ENCODE data around the gene ANKFY1.

The ANKFY1 gene

GRCh38 chr17:4263282-4264215, at the start of gene ANKFY1:
TSS of gene ANKFY1 (minus strand) at chr17:4263979. CDS start at chr17:4263941, 38 bp downstream.
- DNase-seq (ENCODE audit: low read depth): peak; percentile 95

- no peak for DNase-seq (ENCODE audit: low read depth)
Observed at GRCh38 chr17:4310354-4311060, 46.7 kb upstream of the ANKFY1 start.

GRCh38 chr17:4309897-4310296, 46.1 kb upstream of the ANKFY1 start:
- no peak for DNase-seq (ENCODE audit: low read depth)

GRCh38 chr17:4307179-4307930, 43.6 kb upstream of the ANKFY1 start:
- no peak for DNase-seq (ENCODE audit: low read depth)

GRCh38 chr17:4305224-4305623, 41.4 kb upstream of the ANKFY1 start:
- DNase-seq (ENCODE audit: low read depth): no peak

GRCh38 chr17:4304417-4305027, 40.7 kb upstream of the ANKFY1 start:
- DNase-seq (ENCODE audit: low read depth): peak; percentile 10

GRCh38 chr17:4301066-4301465, 37.3 kb upstream of the ANKFY1 start:
- DNase-seq (ENCODE audit: low read depth): no peak

- no peak for DNase-seq (ENCODE audit: low read depth)
Observed at GRCh38 chr17:4297351-4297750, 33.6 kb upstream of the ANKFY1 start.

- DNase-seq (ENCODE audit: low read depth): no peak
Observed at GRCh38 chr17:4295686-4296085, 31.9 kb upstream of the ANKFY1 start.

- DNase-seq (ENCODE audit: low read depth): no peak
Observed at GRCh38 chr17:4293572-4293971, 29.8 kb upstream of the ANKFY1 start.

GRCh38 chr17:4287710-4288109, 23.9 kb upstream of the ANKFY1 start:
- DNase-seq (ENCODE audit: low read depth): no peak

GRCh38 chr17:4276514-4276913, 12.7 kb upstream of the ANKFY1 start:
- no peak for DNase-seq (ENCODE audit: low read depth)

GRCh38 chr17:4272972-4273368, 9.2 kb upstream of the ANKFY1 start:
- DNase-seq (ENCODE audit: low read depth): no peak

GRCh38 chr17:4272213-4272971, 8.6 kb upstream of the ANKFY1 start:
- DNase-seq (ENCODE audit: low read depth): no peak

- no peak for DNase-seq (ENCODE audit: low read depth)
Observed at GRCh38 chr17:4270736-4271135, 7.0 kb upstream of the ANKFY1 start.

- DNase-seq (ENCODE audit: low read depth): no peak
Observed at GRCh38 chr17:4269915-4270314, 6.1 kb upstream of the ANKFY1 start.

- DNase-seq (ENCODE audit: low read depth): no peak
Observed at GRCh38 chr17:4267402-4267801, 3.6 kb upstream of the ANKFY1 start.

- DNase-seq (ENCODE audit: low read depth): no peak
Observed at GRCh38 chr17:4266550-4266949, 2.8 kb upstream of the ANKFY1 start.

GRCh38 chr17:4262703-4263102, 1.1 kb downstream of the ANKFY1 start:
- DNase-seq (ENCODE audit: low read depth): no peak

GRCh38 chr17:4261452-4261851, 2.3 kb downstream of the ANKFY1 start:
- no peak for DNase-seq (ENCODE audit: low read depth)

- DNase-seq (ENCODE audit: low read depth): no peak
Observed at GRCh38 chr17:4258867-4259266, 4.9 kb downstream of the ANKFY1 start.
